Measurements from ENCODE around the gene ANKRD24. TPM values are rescaled to one million over a fixed set of nuclear protein-coding genes. Genes with fewer than 3 reads are reported as not detected.

Gene ANKRD24
- total RNA-seq, 1 experiment from 2014 or later = 10.9 TPM

- TF ChIP-seq, protein P1, sequence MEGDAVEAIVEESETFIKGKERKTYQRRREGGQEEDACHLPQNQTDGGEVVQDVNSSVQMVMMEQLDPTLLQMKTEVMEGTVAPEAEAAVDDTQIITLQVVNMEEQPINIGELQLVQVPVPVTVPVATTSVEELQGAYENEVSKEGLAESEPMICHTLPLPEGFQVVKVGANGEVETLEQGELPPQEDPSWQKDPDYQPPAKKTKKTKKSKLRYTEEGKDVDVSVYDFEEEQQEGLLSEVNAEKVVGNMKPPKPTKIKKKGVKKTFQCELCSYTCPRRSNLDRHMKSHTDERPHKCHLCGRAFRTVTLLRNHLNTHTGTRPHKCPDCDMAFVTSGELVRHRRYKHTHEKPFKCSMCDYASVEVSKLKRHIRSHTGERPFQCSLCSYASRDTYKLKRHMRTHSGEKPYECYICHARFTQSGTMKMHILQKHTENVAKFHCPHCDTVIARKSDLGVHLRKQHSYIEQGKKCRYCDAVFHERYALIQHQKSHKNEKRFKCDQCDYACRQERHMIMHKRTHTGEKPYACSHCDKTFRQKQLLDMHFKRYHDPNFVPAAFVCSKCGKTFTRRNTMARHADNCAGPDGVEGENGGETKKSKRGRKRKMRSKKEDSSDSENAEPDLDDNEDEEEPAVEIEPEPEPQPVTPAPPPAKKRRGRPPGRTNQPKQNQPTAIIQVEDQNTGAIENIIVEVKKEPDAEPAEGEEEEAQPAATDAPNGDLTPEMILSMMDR (conservative IDR thresholded peaks at IDR 0.05; ENCODE audit: low read depth, low read length) = no peak
- no peak for TF ChIP-seq EZH2 (IDR thresholded peaks at IDR 0.05; ENCODE audit: borderline replicate concordance, low read depth, low read length, poor library complexity, severe bottlenecking)
- no peaks in the 10 kb centered on the region for H3K4me1 ChIP-seq (ENCODE audit: insufficient read depth, low read length, poor library complexity, severe bottlenecking)
- H3K36me3 ChIP-seq (ENCODE audit: insufficient read depth, low read length, poor library complexity, severe bottlenecking) = no peaks in the 10 kb centered on the region
- ChIA-PET POLR2A (ENCODE audit: low non-redundant PET) (interaction anchor here (0.6 to 0.7 kb wide), 2 partner anchors 69 to 89 kb away, joined by 3 to 4 read pairs; no protein-coding TSS in a partner anchor), CTCF (interaction anchor here (0.6 kb wide), 2 partner anchors 14 to 81 kb away, joined by 3 to 4 read pairs; no protein-coding TSS in a partner anchor)
- H3K4me3 ChIP-seq (ENCODE audit: low read depth, low read length, poor library complexity, severe bottlenecking) = no peak overlapping the region
- intact Hi-C loops (cut with micrococcal nuclease; ENCODE audit: unreplicated experiment) = no loop called here
- no peak overlapping the region for H3K27ac ChIP-seq (ENCODE audit: low read depth, low read length, poor library complexity, severe bottlenecking)
- BruUV-seq (replicated peaks) = no TSS peak
- no peak for DNase-seq (ENCODE audit: low spot score)
- H3K9me3 ChIP-seq (ENCODE audit: low read depth, low read length, poor library complexity, severe bottlenecking) = no peaks in the 10 kb centered on the region
- H3K27me3 ChIP-seq (replicated peaks; ENCODE audit: insufficient read depth, low read depth, low read length, poor library complexity) = no peaks in the 10 kb centered on the region
Measured at GRCh38 chr19:4220188-4220587, 37.7 kb downstream of the ANKRD24 start.

- H3K4me1 ChIP-seq (ENCODE audit: insufficient read depth, low read length, poor library complexity, severe bottlenecking) = peaks cover 7% of the 10 kb centered on the region
- no peaks in the 10 kb centered on the region for H3K9me3 ChIP-seq (ENCODE audit: low read depth, low read length, poor library complexity, severe bottlenecking)
- H3K27me3 ChIP-seq (replicated peaks; ENCODE audit: insufficient read depth, low read depth, low read length, poor library complexity) = no peaks in the 10 kb centered on the region
- TF ChIP-seq, protein P1 (conservative IDR thresholded peaks at IDR 0.05; ENCODE audit: low read depth, low read length) = no peak
- no peak for TF ChIP-seq EZH2 (IDR thresholded peaks at IDR 0.05; ENCODE audit: borderline replicate concordance, low read depth, low read length, poor library complexity, severe bottlenecking)
- CTCF ChIA-PET = interaction anchor here (0.9 kb wide), 1 partner anchor 17 kb away, joined by 3 read pairs; no protein-coding TSS in a partner anchor
- no peak for DNase-seq (ENCODE audit: low spot score)
- intact Hi-C loops (cut with micrococcal nuclease; ENCODE audit: unreplicated experiment) = no loop called here
- no TSS peak for BruUV-seq (replicated peaks)
- no peak overlapping the region for H3K27ac ChIP-seq (ENCODE audit: low read depth, low read length, poor library complexity, severe bottlenecking)
- no peaks in the 10 kb centered on the region for H3K36me3 ChIP-seq (ENCODE audit: insufficient read depth, low read length, poor library complexity, severe bottlenecking)
- POLR2A ChIA-PET (ENCODE audit: low non-redundant PET) = no interaction called here
- no peak overlapping the region for H3K4me3 ChIP-seq (ENCODE audit: low read depth, low read length, poor library complexity, severe bottlenecking)
Measured at GRCh38 chr19:4224470-4224869, 42.0 kb downstream of the ANKRD24 start.

- intact Hi-C loops (cut with micrococcal nuclease; ENCODE audit: unreplicated experiment) = no loop called here
- Histone ChIP-seq H3K9me3 (ENCODE audit: low read depth, low read length, poor library complexity, severe bottlenecking) (no peaks in the 10 kb centered on the region), H3K4me3 (ENCODE audit: low read depth, low read length, poor library complexity, severe bottlenecking) (no peak overlapping the region), H3K4me1 (ENCODE audit: insufficient read depth, low read length, poor library complexity, severe bottlenecking) (peaks cover 7% of the 10 kb centered on the region), H3K36me3 (ENCODE audit: insufficient read depth, low read length, poor library complexity, severe bottlenecking) (no peaks in the 10 kb centered on the region), H3K27ac (ENCODE audit: low read depth, low read length, poor library complexity, severe bottlenecking) (no peak overlapping the region), H3K27me3 (replicated peaks; ENCODE audit: insufficient read depth, low read depth, low read length, poor library complexity) (no peaks in the 10 kb centered on the region)
- no peak for TF ChIP-seq EZH2 (IDR thresholded peaks at IDR 0.05; ENCODE audit: borderline replicate concordance, low read depth, low read length, poor library complexity, severe bottlenecking)
- TF ChIP-seq, protein P1 (conservative IDR thresholded peaks at IDR 0.05; ENCODE audit: low read depth, low read length) = no peak
- POLR2A ChIA-PET (ENCODE audit: low non-redundant PET) = no interaction called here
- DNase-seq (ENCODE audit: low spot score) = no peak
- BruUV-seq (replicated peaks) = no TSS peak
- CTCF ChIA-PET = interaction anchor here (0.6 kb wide), 1 partner anchor 126 kb away, joined by 3 read pairs; no protein-coding TSS in a partner anchor
Measured at GRCh38 chr19:4225885-4226284, 43.4 kb downstream of the ANKRD24 start.

Data from A673 (cell line).